22Rv1 (cell line): Measurements from ENCODE around the gene KLHL29.

Experiments
- ZFX ChIP-seq: fragments of 450-650 bp; IDR thresholded peaks from 2 replicates; pipeline ENCODE4 v1.6.1; 2017; ENCODE audit warnings: antibody characterized with exemption, borderline replicate concordance
- TF ChIP-seq, protein P1 (sequence below): fragments of 450-650 bp; IDR thresholded peaks from 2 replicates; pipeline ENCODE4 v1.5.1; 2017; ENCODE audit warnings: mild to moderate bottlenecking

GRCh38 chr2:23417310-23417709 lies 32.3 kb downstream of the KLHL29 start:
- TF ChIP-seq, protein P1, sequence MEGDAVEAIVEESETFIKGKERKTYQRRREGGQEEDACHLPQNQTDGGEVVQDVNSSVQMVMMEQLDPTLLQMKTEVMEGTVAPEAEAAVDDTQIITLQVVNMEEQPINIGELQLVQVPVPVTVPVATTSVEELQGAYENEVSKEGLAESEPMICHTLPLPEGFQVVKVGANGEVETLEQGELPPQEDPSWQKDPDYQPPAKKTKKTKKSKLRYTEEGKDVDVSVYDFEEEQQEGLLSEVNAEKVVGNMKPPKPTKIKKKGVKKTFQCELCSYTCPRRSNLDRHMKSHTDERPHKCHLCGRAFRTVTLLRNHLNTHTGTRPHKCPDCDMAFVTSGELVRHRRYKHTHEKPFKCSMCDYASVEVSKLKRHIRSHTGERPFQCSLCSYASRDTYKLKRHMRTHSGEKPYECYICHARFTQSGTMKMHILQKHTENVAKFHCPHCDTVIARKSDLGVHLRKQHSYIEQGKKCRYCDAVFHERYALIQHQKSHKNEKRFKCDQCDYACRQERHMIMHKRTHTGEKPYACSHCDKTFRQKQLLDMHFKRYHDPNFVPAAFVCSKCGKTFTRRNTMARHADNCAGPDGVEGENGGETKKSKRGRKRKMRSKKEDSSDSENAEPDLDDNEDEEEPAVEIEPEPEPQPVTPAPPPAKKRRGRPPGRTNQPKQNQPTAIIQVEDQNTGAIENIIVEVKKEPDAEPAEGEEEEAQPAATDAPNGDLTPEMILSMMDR, result no peak
- TF ChIP-seq ZFX, result no peak
